GM18861 (cell line): Measurements from ENCODE around the gene OMD.

Experiments used
- ATAC-seq: cut with Tn5 transposase; IDR thresholded peaks from one replicate; pipeline ENCODE4 v1.9.1; 2021; ENCODE audit not compliant: unreplicated experiment

The OMD gene

GRCh38 chr9:92424340-92424739 is at the start of gene OMD:
OMD (minus strand) TSS chr9:92424471; CDS start chr9:92417558, 6,913 bp downstream.
- ATAC-seq: no peak

- ATAC-seq: no peak
These were observed 43.9 kb upstream of the OMD start for GRCh38 chr9:92468206-92468605.

- no peak for ATAC-seq
These were observed 43.2 kb upstream of the OMD start for GRCh38 chr9:92467511-92467910.

- ATAC-seq: no peak
These were observed 42.8 kb upstream of the OMD start for GRCh38 chr9:92467041-92467440.

GRCh38 chr9:92463984-92464383 is 39.7 kb upstream of the OMD start:
- no peak for ATAC-seq

- no peak for ATAC-seq
These were observed 39.1 kb upstream of the OMD start for GRCh38 chr9:92463387-92463786.

- ATAC-seq: no peak
These were observed 33.3 kb upstream of the OMD start for GRCh38 chr9:92457576-92457975.

GRCh38 chr9:92455217-92455616 is 30.9 kb upstream of the OMD start:
- no peak for ATAC-seq

GRCh38 chr9:92446536-92446935 is 22.3 kb upstream of the OMD start:
- ATAC-seq: no peak

- ATAC-seq: no peak
These were observed 20.6 kb upstream of the OMD start for GRCh38 chr9:92444841-92445240.

- ATAC-seq: no peak
These were observed 16.4 kb upstream of the OMD start for GRCh38 chr9:92440751-92441046.

GRCh38 chr9:92439921-92440750 is 15.9 kb upstream of the OMD start:
- no peak for ATAC-seq

GRCh38 chr9:92438900-92439526 is 14.7 kb upstream of the OMD start:
- no peak for ATAC-seq

GRCh38 chr9:92435263-92435662 is 11.0 kb upstream of the OMD start:
- no peak for ATAC-seq

- ATAC-seq: no peak
These were observed 8.8 kb upstream of the OMD start for GRCh38 chr9:92432972-92433548.

GRCh38 chr9:92432350-92432749 is 8.1 kb upstream of the OMD start:
- no peak for ATAC-seq

GRCh38 chr9:92429836-92430235 is 5.6 kb upstream of the OMD start:
- ATAC-seq: no peak

GRCh38 chr9:92426501-92427145 is 2.4 kb upstream of the OMD start:
- ATAC-seq: no peak

GRCh38 chr9:92425474-92425873 is 1.2 kb upstream of the OMD start:
- ATAC-seq: no peak

GRCh38 chr9:92423612-92424011 is 659 bp downstream of the OMD start:
- no peak for ATAC-seq

- no peak for ATAC-seq
These were observed 1.5 kb downstream of the OMD start for GRCh38 chr9:92422611-92423338.
